D341Med (cell line): ENCODE results near the gene CPLX1.
"Not testable (repeated sequence)": the region's sequence is repeated elsewhere in the genome, so short reads cannot be mapped to it uniquely, and the experiment has no call there.

ENCODE experiments used
- DNase-seq: peaks from one replicate; pipeline ENCODE4 v3.0.0; 2012; ENCODE audit warnings: low spot score

CPLX1 gene

GRCh38 chr4:819401-820229, 6.3 kb downstream of the CPLX1 start:
- DNase-seq: no peak

GRCh38 chr4:818106-818921, 7.6 kb downstream of the CPLX1 start:
- peak; percentile 31 for DNase-seq

GRCh38 chr4:815464-816146, 10.3 kb downstream of the CPLX1 start:
- DNase-seq: no peak

- DNase-seq: no peak
Measured at GRCh38 chr4:814312-814850, 11.5 kb downstream of the CPLX1 start.

GRCh38 chr4:813900-814299, 12.0 kb downstream of the CPLX1 start:
- DNase-seq: no peak

- no peak for DNase-seq
Measured at GRCh38 chr4:808860-809570, 16.9 kb downstream of the CPLX1 start.

- DNase-seq: no peak
Measured at GRCh38 chr4:807792-808191, 18.1 kb downstream of the CPLX1 start.

- not testable (repeated sequence) for DNase-seq
Measured at GRCh38 chr4:806979-807378, 18.9 kb downstream of the CPLX1 start.

GRCh38 chr4:804804-805203, 21.1 kb downstream of the CPLX1 start:
- no peak for DNase-seq

- no peak for DNase-seq
Measured at GRCh38 chr4:803884-804283, 22.0 kb downstream of the CPLX1 start.

GRCh38 chr4:801436-802124, 24.3 kb downstream of the CPLX1 start:
- DNase-seq: no peak

- peak; percentile 88 for DNase-seq
Measured at GRCh38 chr4:797066-797465, 28.9 kb downstream of the CPLX1 start.

- DNase-seq: peak; percentile 10
Measured at GRCh38 chr4:796206-796605, 29.7 kb downstream of the CPLX1 start.

GRCh38 chr4:795726-796119, 30.2 kb downstream of the CPLX1 start:
- DNase-seq: peak; percentile 37

- peak; percentile 49 for DNase-seq
Measured at GRCh38 chr4:794900-795725, 30.8 kb downstream of the CPLX1 start.

GRCh38 chr4:793941-794621, 31.8 kb downstream of the CPLX1 start:
- DNase-seq: peak; percentile 19

GRCh38 chr4:793093-793861, 32.7 kb downstream of the CPLX1 start:
- peak; percentile 14 for DNase-seq

GRCh38 chr4:792626-793092, 33.3 kb downstream of the CPLX1 start:
- DNase-seq: no peak
